ENCODE measurements around the gene USP10.

GRCh38 chr16:84675884-84676283, 23.9 kb upstream of the USP10 start:
- TF ChIP-seq CTCF (IDR thresholded peaks at IDR 0.05) (no peak), POLR2A (IDR thresholded peaks at IDR 0.05) (no peak)

Measured in sigmoid colon (tissue), 3 donors.